Suppressor macrophage (primary cell): ENCODE measurements around the gene EPHA4.

Experiments used
- DNase-seq, 4 experiments: peaks; one replicate each; pipeline ENCODE4 v3.0.0-alpha.2; 2020 to 2022

EPHA4 gene

DNA sequence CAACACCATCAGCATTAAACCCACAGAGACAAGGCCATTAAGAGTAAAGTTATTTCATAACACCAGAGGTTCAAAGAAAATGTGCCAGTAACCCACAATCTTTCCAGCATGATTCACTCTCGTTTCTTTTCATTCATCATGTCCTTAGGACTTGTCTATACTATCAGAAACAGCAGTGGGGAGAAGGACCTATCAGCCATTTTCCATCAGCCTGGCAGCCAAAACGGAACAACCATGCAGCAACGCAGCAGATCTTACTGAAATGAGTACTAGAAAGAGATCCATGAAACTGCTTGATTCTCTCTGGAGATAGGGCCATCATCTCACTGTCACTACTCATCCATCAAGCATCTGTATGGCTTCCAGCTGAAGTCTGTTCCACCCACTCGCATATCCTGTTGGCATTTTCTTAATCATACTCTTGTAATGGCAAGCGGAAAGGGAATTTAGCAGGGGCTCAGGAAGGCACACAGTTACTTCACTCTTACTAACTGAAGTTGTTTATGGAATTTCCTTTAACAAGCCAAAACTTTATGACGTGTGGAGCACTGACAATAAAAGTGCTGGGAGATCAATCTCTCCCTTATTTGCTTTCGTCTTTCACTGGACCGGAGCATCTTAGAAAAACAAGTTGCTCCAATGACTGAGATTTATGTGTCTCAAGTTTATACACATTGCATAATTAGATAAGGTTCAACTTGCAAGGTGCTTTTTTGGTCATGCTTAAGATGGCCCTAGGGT is 69.7 kb downstream of the EPHA4 start:
- no peak for DNase-seq

DNA sequence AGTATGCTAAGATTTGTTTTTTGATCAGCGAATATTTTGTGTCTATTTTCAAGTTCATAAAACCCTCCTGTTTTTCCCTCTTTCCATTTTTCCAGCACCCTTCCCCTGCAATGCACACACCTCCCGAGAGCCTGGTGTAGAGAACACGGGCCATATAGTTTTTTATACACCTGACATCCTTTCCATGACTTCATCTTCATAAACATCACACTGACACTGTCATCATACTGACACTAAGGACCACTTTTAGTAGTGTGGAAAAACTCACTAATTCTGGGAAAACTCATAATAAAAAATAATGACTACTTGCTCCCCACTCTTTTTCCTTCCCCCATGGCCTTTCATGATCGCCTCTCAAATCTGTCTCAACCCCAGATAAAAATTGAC is 70.2 kb downstream of the EPHA4 start:
- no peak for DNase-seq

DNA sequence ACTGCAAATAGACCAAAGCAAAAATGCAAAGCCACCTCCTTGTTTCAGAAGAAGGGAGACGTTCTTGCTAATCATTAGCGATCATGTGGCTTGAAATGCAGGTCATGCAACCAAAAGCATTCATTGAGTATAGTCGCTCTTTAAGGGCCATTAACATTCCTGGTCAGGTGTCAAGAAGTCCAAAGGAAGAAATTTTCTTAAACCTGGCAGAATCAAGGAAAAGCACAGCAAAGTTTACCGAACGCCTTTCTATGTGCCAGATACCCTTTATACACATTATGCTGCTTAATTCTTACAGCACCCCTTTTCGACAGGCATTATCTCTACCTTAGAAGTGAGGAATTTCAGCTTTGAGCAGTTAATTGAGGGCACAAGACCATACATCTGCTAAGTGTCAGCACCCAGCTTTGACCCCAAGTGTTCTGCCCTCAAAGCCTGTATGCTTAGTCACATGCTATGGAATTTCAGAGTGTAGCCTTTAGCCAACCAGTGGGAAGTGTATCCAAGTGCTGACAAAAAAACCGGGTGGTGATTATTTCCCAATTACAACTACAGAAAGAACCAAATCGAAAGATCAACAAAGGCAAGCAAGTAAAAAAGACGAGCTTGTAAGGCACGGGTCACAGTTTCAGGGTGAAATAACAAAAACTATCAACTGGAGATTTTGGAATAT is 70.8 kb downstream of the EPHA4 start:
- no peak for DNase-seq

DNA sequence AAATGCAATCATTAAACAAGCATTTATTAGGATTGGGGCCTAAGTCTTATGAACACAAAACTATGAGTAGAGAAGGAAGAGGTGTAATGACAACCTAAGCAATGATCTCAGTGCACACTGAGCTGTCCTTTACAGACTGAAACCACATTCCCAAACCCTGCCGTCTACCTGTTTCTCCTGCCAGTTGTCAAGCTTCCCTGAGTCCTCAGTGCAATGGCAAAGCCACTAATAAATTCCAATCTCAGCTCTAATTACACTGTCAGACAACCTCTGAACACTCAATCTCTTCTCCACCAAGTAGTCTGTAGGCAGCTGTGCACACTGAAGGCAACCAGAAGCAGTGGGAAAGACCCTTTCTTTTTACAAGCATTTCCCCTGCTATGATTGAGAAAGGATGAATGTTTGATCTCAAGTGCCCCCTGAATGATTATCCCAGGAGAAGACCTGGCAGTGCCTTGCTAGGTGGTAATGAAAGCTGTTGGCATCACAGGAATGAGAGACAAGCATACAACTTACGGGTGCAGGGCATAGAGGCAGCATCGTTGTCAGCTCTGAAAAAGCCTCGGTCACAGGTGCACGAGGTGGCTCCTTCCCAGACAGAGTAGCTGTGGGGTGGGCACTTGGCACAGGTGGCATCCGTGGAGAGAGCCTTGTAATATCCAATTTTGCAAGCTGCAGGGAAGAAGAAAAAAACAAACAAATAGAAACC is 71.4 kb downstream of the EPHA4 start:
- DNase-seq = no peak

DNA sequence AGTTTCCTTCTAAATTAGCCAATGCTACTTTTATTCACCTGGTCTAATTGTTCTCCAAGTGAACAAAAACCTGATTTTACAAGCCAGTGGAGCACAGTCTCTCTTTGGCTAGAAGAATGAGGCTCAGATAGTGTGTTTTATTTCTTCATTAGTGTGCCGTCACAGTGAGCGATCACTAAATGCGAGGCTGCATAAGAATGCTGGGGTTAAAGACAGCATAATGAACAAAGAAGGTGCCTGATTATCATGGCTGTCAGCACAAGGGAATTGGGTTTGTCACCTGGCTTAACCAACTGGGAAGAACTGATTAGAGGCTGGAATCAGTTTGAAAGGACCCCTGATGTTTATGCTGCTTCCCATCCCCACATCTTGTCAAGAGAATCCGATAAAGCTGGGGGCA is 76.4 kb downstream of the EPHA4 start:
- DNase-seq = no peak

DNA sequence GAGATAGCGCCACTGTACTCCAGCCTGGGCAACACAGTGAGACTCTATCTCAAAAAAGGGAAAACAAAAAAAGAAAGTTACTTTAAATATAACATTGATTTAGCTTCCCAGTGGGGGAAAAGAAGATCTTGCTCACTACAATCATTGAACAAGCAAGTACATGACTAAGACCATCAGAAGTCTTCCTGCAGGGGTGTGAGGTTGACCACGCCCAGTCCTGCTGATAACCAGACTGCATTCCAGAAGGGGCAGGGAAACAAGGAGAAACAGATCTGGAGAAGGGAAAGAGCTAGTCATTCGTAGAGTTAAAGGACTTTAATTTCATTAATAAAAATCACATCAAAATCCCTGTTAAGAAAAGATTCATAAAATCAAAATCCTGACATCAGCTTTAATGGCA is 77.5 kb downstream of the EPHA4 start:
- no peak for DNase-seq

DNA sequence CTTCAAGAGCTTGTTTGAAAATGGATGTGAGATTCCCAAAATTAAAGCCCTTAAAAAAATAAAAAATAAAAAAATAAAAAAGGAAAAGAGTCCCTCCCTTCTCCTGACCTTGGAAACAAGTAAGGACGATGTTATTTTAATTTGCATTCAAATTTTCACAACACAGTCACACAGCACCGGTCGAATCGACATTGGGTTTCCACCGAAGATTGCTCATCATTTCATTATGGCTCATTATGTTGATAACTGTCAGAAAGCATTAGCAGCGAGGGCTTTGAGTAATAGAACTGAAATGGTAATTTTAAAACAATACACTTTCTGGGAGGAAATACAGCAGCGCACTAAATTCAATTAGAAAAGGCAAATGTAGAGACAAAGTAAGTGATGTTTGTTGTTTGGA is 78.7 kb downstream of the EPHA4 start:
- DNase-seq = no peak

DNA sequence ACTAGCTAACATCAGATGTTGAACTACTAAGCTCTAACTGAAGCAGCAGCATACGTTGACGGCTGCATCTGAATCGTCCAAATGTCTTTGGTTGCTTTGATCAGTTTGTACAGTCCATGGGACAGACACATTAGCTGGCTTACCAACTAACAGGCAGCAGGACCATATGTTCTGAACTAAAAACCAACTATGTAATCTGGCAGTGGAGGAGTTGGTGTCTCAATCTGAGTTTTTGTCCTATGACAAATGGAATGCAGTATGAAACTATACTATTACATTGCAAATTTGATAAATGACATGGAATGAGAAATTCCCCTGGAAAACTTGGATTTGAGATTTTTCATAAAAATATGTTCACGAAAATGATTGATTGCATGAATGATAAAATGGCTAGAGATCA is 79.5 kb downstream of the EPHA4 start:
- no peak for DNase-seq

DNA sequence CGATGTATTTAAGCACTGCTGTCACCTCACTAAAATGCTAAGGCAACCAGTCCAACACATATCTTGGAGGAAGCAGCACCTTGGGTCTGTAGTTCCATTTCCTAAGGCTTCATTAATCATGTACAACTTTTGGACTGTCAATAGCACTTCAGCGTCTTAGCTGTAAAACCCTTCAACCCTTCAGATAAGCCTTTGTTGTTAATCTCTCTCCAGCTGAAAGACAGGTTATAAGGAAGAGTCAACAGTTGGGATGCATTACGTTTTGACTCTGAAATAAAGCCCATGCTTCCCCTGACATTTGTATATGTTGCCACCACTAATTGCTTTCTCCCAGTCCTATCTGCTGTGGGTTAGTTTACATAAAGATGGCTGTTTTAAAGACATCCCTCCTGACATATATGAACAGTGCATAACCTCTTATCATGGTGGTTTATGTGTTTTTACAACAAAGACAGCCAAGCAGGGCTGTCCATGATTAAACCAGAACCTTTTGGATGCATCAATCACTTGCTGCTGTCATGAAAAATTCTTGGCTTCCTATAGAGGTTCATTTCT is 81.5 kb downstream of the EPHA4 start:
- no peak for DNase-seq

DNA sequence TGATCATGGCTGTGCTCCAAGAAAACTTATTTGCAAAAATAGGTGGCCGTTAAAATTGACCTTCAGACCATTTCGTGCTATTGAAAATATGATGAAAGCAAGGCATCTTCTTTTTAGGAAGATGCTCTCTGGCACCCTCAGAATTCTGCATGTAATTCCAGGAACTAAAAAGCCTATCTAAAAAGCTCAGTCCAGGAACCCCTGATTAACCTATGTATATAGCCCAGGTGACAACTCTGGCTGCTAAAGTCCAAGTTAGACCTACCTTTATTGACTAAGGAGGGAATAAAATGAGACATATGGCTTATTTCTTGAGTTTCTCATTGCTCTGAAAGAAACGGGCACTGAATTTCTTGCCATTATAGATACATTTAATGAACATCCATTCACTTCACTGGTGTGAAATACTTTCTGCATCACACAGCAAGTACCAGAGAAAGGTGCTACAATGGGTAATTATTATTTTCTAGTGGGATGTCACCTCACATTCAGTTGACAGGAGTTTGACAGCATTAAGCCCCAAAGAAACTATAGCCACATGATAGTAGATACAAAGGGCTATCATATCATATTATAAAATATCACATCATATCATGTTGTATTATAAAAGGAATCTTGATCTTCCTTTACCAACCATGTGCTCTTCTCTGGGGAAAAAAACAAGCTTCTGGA is 83.8 kb downstream of the EPHA4 start:
- DNase-seq = no peak

DNA sequence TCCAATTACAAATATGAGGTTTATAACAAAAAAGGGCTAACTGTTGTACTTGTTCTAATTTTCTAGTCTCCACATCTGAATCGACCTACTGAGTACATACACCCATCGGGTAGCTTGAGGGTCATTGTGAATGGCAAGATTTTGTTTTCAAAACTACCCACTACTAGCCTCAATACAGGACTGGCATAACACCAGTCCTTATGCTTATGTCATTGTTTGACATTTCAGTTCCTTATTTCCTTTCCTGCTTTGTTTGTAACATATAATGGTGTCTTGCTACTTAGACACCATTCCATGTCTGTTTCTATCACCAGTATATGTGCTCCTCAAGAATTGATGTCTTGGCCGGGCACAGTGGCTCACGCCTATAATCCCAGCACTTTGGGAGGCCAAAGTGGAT is 86.0 kb downstream of the EPHA4 start:
- no peak for DNase-seq

DNA sequence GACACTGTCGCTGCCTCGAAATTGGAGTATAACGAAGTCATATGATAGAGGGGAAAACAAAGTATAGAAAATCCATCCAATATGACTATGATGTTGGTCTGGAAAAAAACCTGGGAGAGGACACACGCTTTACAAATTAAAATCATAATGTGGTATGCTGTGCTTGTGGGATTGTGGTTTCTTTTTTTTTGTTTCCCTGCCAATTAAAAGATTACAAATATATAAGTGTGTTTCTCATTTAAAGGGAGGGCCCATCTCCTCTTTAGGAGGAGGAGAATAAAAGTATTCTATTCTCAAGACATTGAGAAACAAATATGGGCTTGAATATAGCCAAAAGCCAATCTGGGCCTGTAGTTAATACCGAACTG is 86.6 kb downstream of the EPHA4 start:
- DNase-seq = no peak

DNA sequence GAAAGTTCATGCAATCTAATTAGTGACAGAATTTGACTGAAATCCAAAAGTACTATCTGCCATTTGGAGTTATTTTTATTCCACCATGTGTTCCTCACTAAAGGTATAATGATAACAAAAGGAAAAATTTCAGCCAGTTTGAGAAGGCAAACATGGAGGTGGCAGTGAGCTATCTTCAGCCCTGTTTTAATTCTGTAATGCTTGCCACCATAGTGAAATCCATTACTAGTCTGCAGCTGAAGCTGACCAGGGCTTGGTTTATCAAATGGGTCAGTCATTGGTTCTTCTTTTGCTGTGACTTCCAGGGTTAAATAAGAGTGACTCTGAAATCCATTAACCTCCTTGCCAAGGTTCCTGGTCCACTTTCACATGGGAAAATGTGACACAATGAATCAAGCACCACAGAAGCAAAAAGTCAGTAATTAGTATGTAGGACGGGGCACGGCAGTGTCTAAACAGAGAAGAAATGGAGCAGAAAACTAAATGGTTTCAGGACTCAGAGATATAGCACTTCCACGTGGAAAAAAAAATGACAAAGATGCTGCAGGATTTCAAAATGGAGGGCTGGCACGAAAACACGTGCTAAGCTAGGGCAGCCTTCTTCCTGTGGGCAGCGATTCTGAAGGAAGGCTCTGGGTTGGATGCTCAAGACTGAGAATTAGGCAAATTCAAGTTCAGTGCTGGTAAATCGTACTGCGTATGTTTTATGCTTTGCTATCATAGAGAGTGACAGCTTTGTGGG is 87.2 kb downstream of the EPHA4 start:
- DNase-seq = no peak

DNA sequence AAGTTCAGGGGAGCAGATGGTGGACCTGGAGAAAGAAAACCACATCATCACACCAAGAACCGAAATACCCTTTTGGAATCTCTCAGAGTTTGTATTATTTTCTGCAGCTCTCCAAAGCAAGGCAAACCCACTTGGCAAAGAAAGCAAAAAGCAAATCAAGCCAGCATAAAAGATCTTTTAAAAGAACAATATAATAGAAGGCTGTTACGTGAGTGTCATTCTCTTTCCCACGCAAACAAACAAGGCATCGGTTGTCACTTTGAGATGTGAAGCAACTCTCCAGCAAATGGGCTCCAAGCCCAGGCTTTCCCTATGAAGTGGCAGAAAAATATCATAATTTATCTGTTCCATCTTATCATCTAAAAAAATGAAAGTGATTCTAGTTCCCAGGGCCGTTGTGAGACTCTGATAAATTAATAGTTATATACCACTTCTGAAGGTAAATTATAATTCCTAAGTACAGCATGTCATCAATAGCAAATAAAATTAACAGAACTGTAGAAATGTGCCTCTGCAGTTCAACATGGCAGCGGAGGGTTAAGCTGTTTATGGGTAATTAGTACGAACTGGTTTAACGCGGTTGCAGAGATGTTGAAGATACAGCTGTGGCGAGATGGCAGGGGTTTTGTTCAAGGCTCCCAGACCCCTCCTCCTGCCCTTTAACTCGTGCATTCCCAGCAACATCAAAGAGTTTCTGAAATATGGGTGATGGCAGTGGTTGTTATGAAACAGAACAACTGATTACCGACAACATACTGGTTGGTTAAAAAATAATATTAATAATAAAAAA is 89.2 kb downstream of the EPHA4 start:
- no peak for DNase-seq

DNA sequence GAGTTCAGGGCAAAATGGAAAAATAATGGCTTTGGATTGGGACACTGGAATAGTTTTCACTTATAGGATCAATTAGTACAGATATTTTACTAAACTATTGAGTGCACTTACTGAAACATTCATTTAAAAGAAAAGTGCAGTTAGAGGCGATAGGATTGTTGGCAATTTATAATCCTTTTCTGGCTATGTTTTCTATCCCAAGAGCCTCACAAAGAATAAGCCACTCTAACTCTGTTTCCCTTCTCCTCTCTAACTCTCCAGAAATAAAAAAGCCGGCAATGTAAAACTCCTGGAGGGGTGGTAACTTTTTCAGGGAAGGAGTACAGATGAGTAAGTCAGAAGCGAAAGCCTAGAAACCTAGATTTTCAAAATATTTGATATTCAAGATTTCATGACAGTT is 91.3 kb downstream of the EPHA4 start:
- no peak for DNase-seq

DNA sequence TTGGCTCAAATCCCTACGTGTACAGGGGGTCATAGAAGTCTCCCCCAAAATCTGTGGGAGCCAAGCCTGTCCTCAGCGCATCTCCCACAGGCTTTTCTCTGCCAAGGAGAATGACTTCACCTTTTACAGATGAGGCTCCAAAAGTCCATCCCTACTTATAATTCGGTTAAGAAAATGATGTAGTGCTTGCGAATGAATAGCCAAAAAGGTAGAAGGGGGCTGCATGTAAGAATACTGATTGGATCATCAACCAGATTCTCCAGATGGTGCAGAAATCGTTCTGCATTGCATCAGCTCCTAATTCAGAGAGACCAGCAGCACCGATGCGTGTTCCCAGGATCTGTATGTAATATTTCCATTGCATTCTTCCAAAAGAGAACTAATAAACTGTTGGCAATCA is 91.9 kb downstream of the EPHA4 start:
- DNase-seq = no peak

DNA sequence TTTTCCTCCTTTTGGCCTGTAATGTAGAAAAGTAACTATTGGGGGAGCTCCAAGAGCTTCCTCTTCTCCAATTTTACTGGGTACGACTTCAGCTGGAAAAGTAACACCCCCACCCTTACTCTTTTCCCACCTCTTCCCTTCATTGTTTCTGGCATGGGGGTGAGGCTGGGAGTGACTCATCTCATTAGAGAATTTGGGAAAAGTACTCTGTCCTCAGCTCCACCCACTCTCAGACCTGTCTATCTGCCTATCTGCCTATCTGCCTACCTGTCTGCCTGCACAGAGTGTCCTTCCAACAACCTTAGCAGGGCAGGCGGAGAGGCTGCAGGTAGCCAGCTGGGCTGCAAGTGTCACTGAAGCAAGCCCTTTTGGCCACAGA is 93.6 kb downstream of the EPHA4 start:
- DNase-seq = no peak

DNA sequence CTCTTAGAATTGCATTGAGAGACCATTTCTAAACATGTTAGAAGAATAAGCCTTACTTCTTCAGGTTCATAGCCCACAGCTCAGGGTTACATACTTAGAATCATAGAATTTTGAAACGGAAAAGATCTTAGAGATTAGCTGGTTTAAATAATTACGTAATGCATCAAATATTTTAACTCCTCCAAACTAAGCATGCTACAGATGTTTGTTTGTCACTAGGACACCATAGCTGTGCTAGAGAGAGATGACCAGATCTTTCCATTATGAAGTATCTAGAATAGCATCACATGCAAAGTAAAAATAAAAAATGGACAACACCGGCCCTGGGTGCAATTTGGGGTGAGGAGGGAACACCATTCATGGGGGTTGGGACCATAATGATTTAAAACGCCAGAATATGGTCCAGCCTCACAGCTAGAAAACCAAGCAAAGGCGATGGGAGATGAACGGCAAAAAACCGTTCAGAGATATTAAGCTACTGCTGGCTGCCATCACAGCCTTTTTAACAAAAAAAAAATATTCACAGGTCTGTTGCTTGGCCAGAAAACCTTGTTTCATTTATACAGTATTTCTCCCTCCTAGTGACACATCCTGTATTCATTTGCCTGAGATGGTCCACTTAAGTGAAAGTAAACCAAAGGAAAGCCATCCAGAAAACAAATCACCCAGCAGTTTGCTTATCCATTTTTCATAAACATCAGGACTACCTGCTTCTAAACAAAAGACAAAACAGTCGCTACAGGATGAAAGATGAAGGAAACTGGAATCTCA is 94.2 kb downstream of the EPHA4 start:
- DNase-seq = no peak

DNA sequence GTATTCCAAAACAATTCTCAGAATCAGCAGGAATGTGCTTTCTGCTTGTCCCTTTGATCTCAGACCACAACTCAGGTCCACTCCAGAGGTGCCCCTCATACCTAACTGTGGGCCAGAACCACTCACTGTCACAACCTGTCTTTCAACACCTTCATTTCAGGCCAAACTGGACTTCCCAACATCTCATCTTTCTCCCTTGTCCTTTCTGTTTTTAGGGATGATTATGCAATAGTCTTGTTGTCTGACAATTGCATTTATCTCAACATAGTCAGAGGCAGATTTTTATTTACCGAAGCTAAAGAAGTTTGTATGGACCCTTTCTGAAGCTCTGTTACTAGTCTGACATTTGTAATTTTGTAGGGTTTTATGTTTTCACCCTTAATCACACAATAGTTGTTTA is 95.9 kb downstream of the EPHA4 start:
- no peak for DNase-seq

DNA sequence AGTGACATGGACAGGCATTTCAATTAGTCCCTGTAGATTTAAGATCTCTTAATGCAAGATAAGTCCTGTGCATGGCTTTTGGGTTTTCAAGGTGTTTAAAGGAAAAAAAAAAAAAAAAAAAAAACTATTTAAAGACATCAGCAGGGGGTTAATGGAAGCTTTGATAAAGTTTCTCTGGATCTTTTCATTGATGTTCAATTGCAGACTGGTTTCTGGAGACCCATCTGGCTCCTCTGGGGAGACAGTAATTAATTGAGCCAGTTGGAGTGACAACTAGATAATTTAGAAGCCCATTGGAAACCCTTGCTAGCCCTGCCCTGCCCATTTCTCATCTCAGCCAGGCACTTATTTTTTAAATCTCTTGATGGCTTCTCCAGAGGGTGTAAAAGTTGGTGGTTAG is 98.7 kb downstream of the EPHA4 start:
- no peak for DNase-seq

DNA sequence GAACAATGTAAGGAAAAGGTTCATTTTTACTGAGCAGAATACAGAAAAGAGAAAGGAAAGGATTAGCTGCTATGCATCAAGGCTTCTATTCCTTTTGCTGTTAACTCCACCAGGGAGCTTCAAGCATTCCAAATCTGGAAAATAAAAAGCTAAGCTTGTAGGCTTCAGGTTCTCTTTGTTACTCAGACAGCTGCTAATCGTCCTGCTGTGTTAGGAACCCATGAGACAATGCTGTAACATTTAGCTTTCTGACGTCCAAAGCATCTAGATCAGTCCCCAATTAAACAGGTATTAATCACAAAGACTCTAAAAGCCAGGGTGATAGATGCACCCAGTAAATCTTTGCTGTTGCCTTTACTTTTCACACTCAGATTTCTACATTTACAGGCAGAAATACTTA is 103.8 kb downstream of the EPHA4 start:
- DNase-seq = no peak
